KOPT-K1 (cell line): ENCODE results near the gene COA8.
A peak's percentile ranks its signal among the peaks of the same experiment; 100 is the strongest.

Experiments
- H3K27ac ChIP-seq: fragments of 200-600 bp; sonication (generic); 2 replicates; pipeline ENCODE4 v1.5.1; 2016; ENCODE audit warnings: antibody characterized with exemption, mild to moderate bottlenecking, low read depth, low read length; ENCODE audit not compliant: poor library complexity, severe bottlenecking
- H3K36me3 ChIP-seq: fragments of 200-600 bp; sonication (generic); 2 replicates; pipeline ENCODE4 v1.5.1; 2017; ENCODE audit warnings: antibody characterized with exemption, mild to moderate bottlenecking, low read length, moderate library complexity; ENCODE audit not compliant: insufficient read depth
- H3K9me3 ChIP-seq: fragments of 200-600 bp; sonication (generic); 2 replicates; pipeline ENCODE4 v1.5.1; 2017; ENCODE audit warnings: antibody characterized with exemption, low read length, mild to moderate bottlenecking; ENCODE audit not compliant: insufficient read depth, poor library complexity, severe bottlenecking

The COA8 gene

GRCh38 chr14:103562429-103563225 lies at the start of gene COA8, which contains the start of gene BAG5:
COA8 (plus strand) TSS chr14:103562960; CDS start chr14:103563002, 42 bp downstream.
BAG5 (minus strand) TSS chr14:103562657; CDS start chr14:103561164, 1,493 bp downstream.
- Histone ChIP-seq H3K36me3 (peaks cover 34% of the 10 kb centered on the region), H3K9me3 (no peaks in the 10 kb centered on the region), H3K27ac (peak within 1 kb of the TSS; percentile 84)

DNA sequence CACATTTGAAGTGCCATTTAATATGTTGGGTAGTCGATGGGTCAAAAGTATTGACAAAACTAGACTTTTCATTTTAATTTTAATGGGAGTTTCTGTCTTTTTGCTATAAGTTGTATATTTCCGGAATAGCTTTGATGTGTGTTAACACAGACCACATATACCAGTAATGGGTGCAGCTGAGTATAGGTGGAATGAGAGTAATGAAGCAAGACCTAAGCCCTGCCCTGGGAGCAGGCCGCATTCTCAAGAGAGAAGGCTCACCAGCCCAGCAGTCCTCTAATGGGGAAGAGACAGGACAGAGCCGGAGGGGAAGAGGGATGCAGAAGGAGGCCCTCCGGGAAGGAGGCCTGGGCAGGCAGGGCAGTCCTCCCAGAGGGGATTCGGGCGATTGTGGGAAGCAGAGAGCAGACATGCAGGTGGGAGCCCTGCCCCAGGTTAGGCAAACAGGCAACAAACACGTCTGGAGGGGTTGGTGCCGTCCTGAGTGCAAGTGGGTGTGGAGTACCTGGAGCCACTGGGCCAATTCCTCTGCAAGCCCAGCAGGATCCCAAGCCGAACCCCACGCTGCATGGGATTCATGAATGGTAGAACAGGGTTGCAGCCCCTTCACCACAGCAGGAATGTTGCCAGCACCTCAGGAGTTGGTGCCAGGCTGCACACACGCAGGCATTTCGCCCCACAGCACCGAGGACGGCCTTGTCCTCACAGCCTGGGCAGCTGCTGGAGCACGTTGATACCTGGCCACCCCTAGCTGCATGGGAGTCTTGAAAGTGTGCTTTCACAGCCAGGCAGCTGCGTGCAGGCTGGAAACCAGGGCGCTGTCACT lies 48.0 kb upstream of the COA8 start:
- no peak overlapping the region for H3K27ac ChIP-seq
- peaks cover 18% of the 10 kb centered on the region; the same call in 1 of the 2 replicates for H3K36me3 ChIP-seq
- H3K9me3 ChIP-seq = no peaks in the 10 kb centered on the region

- no peak overlapping the region for H3K27ac ChIP-seq
- H3K9me3 ChIP-seq = no peaks in the 10 kb centered on the region
- peaks cover under 1% of the 10 kb centered on the region; the same call in 1 of the 2 replicates for H3K36me3 ChIP-seq
Observed at GRCh38 chr14:103516426-103517173, 46.2 kb upstream of the COA8 start.

- H3K27ac ChIP-seq = no peak overlapping the region
- H3K9me3 ChIP-seq = no peaks in the 10 kb centered on the region
- H3K36me3 ChIP-seq = no peaks in the 10 kb centered on the region; the same call in 1 of the 2 replicates
Observed at GRCh38 chr14:103517174-103517566, 45.6 kb upstream of the COA8 start.

- no peak overlapping the region for H3K27ac ChIP-seq
- no peaks in the 10 kb centered on the region for H3K9me3 ChIP-seq
- H3K36me3 ChIP-seq = no peaks in the 10 kb centered on the region; the same call in 1 of the 2 replicates
Observed at GRCh38 chr14:103517721-103518421, 44.9 kb upstream of the COA8 start.

DNA sequence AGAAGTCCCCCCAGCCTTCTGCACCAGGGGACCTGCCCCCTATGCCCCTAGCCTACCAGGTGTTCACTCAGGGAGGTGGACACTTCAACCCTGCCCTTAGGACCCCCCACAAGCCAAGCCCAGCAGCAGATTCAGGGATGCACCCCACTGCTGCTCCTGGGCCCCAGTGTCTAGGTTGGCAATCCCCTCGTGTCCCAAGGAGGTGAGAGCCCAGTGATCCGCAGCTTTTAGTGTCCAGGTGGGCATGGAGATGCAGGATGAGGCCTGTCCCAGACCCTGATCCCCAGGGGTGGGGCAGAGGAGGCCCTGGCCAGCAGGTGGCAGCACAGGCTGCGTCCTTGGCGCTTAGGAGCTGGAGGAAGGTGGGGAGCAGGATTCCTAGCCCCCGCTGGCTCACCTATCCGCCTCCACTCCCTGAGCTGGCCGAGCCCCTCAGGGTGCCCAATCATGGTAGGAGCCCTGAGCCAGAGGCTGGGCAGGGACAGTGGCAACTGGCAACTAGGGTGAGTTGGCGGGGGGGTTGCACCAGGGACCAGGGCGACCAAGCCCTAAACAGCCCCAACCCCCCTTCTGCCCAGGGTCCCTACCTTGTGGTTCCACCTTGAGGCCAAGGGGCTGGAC lies 44.2 kb upstream of the COA8 start:
- no peaks in the 10 kb centered on the region for H3K36me3 ChIP-seq
- H3K9me3 ChIP-seq = no peaks in the 10 kb centered on the region
- no peak overlapping the region for H3K27ac ChIP-seq

- H3K9me3 ChIP-seq = no peaks in the 10 kb centered on the region
- H3K36me3 ChIP-seq = no peaks in the 10 kb centered on the region
- H3K27ac ChIP-seq = no peak overlapping the region
Observed at GRCh38 chr14:103519043-103519836, 43.5 kb upstream of the COA8 start.

DNA sequence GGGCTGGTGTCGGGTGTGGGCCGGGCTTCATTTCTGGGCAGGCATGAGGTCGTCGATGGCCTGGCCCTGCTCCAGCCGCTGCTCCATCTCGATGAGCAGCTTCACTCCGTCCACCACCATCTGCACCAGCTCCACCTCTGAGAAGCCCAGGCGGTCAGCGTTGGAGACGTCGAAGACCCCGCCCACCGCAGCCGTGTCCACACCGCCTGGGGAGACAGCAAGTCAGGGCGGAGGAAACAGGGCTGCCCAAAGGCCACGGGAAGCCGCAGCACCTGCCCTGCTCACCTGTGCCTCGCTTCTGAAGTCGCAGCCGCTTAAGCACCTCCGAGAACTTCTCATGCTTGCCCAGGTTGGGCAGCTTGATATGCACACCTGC lies 42.9 kb upstream of the COA8 start:
- no peak overlapping the region for H3K27ac ChIP-seq
- H3K36me3 ChIP-seq = no peaks in the 10 kb centered on the region
- H3K9me3 ChIP-seq = no peaks in the 10 kb centered on the region

DNA sequence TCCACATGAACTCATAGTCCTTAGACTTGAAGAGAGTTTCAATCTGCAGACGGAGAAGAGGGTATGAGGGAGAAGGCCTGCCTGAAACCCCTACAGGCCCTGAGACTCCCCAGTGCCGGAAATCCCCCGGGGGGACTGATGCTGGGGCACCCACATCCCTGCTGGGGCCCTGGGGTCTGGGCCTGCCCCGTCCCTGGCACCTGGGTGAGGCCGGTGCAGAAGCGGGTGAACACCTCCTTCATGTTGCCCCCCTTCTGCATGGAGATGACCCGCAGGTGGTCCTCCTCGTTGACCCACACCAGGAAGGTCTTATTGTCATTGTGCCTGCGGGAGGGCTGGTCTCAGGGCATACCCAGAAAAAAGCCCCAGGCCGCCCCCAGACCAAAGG lies 42.5 kb upstream of the COA8 start:
- H3K36me3 ChIP-seq = no peaks in the 10 kb centered on the region
- no peaks in the 10 kb centered on the region for H3K9me3 ChIP-seq
- no peak overlapping the region for H3K27ac ChIP-seq

DNA sequence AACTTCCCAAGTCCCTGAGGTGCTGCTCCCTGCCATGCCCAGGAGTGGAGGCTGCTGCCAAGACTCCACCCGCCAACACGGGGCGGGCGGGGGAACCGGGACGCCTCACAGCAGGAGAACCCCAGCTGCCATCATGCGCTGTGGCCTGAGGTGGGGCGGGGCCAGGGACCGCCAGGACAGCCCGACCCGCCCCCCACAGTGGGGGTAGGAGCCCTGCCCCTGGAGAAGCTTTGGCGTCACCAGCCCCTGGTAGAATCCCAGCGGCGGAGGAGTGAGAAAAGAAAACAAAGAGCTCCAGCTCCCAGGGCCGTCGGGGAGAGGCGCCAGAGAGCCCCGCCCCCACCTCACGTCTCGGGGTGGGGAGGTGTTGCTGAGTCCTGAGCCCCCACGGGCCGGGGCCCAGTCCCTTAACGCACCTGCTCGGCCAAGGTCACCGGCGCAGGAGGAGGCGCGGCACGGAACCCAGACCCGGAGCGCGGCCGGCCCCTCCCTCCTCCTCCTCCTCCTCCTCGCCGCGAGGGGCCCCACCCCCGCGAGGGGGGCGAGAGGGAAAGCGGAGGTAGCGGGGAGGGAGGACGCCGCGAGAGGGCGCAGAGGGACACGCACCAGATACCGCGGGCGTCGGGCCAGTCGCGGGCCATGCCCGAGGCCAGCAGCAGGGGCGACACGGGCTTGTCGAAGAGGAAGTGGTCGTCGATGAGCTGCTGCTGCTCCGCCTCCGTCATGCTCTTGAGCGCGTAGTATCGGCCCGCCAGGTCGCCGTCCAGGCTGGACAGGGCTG lies 41.9 kb upstream of the COA8 start:
- Histone ChIP-seq H3K27ac (no peak overlapping the region), H3K36me3 (no peaks in the 10 kb centered on the region), H3K9me3 (no peaks in the 10 kb centered on the region)

GRCh38 chr14:103521438-103521950 lies 41.3 kb upstream of the COA8 start:
- Histone ChIP-seq H3K9me3 (no peaks in the 10 kb centered on the region), H3K27ac (no peak overlapping the region), H3K36me3 (no peaks in the 10 kb centered on the region)

GRCh38 chr14:103521951-103522563 lies 40.7 kb upstream of the COA8 start:
- Histone ChIP-seq H3K27ac (no peak overlapping the region), H3K36me3 (no peaks in the 10 kb centered on the region), H3K9me3 (no peaks in the 10 kb centered on the region)
